IPS-18a (cell line): ENCODE measurements around the gene GNAZ.

ENCODE experiments used
- H3K27ac ChIP-seq: one replicate; pipeline ENCODE4 v1.5.1; 2013; ENCODE audit warnings: low read length
- H3K27me3 ChIP-seq: one replicate; pipeline ENCODE4 v1.6.1; 2013; ENCODE audit warnings: mild to moderate bottlenecking, low read length; ENCODE audit not compliant: control insufficient read depth, insufficient read depth
- H3K36me3 ChIP-seq: one replicate; pipeline ENCODE4 v1.6.1; 2013; ENCODE audit warnings: low read depth, low read length; ENCODE audit not compliant: control insufficient read depth
- H3K4me1 ChIP-seq: one replicate; pipeline ENCODE4 v1.6.1; 2013; ENCODE audit warnings: low read depth, low read length; ENCODE audit not compliant: control insufficient read depth
- H3K4me3 ChIP-seq: one replicate; pipeline ENCODE4 v1.5.1; 2013; ENCODE audit warnings: low read length
- H3K9ac ChIP-seq: one replicate; pipeline ENCODE4 v1.6.1; 2013; ENCODE audit warnings: mild to moderate bottlenecking, low read length, moderate library complexity
- H3K9me3 ChIP-seq: one replicate; pipeline ENCODE4 v1.6.1; 2013; ENCODE audit warnings: low read depth, low read length; ENCODE audit not compliant: control insufficient read depth

GNAZ gene

DNA sequence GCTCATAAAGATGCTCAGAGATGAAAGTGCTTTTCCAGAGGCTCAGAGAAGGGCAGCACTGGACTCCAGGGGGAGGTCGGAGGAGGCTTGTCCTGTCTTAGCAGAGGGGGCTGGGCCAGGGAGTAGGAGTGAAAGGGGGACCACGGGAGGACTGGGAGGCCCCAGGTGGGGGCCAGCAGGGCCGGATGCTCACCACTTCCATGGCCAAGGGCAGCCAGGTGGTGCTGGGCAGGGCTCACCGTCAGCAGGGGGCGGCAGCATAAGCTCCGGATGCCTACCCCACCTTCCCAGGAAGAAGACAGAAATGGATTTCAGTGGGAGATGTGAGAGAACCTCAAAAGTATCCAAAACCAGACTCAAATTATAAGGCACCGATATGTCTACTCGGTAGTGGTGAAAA, 86.0 kb downstream of the GNAZ start:
- peaks cover 7% of the 10 kb centered on the region for H3K4me1 ChIP-seq
- no peaks in the 10 kb centered on the region for H3K27me3 ChIP-seq
- no peaks in the 10 kb centered on the region for H3K9me3 ChIP-seq
- no peak overlapping the region for H3K27ac ChIP-seq
- H3K9ac ChIP-seq = no peak overlapping the region
- no peak overlapping the region for H3K4me3 ChIP-seq
- no peaks in the 10 kb centered on the region for H3K36me3 ChIP-seq

DNA sequence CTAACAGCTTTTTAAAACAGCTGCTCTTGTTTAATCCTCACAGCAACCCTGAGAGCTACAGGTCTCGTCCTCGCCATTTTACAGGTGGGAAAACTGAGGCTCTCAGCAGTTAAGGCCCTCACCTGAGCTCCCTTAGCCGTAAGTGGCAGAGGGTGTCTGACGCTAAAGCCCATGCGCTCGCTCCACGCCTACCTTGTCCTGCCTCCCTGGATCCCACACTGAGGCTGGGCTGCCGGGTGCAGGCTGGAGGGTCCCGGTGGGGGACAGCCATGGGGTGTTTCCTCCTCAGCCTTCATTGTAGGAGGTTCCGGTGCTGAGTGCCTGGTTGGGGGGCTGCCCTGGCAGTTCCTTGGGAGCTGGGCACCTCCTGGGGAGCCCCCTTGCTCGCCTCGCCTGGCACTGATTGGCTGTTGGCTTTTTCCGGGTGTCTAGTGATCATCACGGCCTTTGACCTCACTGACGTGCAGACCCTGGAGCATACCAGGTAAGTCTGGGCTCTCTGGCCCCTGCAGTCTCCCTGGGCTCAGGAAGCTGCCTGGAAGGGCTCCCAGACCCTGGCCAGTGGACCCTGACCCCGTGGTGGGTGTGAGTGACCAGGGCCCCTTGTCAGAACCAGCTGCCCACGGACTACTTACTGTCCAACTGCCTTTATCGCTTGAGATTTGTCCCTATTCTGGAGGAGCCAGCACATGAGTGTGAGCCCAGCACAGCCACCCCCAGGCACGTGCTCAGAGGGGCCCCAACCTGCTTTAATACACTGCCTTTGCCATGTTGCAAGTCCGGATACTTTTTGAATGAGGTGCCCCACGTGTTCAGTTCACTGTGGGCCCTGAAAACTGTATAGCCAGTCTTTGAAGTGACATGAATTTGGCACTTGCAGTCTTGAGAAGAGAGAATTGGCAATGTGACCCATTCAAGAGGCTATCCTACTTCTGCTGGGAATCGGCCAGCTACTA, 87.5 kb downstream of the GNAZ start:
- Histone ChIP-seq H3K4me1 (peaks cover 7% of the 10 kb centered on the region), H3K9ac (no peak overlapping the region), H3K27ac (no peak overlapping the region), H3K9me3 (no peaks in the 10 kb centered on the region), H3K36me3 (no peaks in the 10 kb centered on the region), H3K4me3 (no peak overlapping the region), H3K27me3 (no peaks in the 10 kb centered on the region)

DNA sequence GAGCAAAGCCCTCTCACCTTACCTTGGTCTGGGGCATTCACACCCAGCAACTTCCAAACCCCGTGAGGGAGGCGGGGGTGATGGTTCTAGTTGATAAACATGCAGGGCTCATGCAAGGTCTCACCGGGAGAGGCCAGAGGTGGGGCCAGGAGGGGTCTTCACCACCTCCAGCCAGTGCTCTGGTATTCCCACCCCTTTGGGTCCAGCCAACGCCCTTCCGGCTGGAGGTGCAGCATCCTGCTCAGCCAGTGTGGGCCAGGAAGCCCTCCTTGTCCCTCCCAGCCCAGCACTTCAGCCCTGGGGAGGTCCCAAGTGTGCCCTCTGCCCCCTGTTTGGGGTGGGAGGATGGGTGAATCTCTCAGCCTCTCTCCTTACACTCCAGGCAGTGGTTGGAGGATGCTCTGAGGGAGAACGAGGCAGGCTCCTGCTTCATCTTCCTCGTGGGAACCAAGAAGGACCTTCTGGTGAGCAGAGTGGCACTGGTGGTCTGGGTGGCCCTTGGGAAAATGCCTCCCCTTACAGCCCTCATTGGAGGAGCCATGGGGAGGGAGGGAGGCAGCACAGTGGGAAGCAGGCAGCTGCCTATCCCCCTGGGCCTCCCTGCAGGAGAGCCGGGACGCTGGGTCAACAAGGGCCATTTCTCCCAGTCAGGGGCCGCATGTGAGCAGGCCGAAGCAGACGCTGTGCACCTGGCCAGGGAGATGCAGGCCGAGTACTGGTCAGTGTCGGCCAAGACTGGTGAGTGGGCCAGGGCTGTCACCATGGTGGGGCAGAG, 88.4 kb downstream of the GNAZ start:
- Histone ChIP-seq H3K9ac (no peak overlapping the region), H3K36me3 (no peaks in the 10 kb centered on the region), H3K4me3 (no peak overlapping the region), H3K9me3 (no peaks in the 10 kb centered on the region), H3K4me1 (peaks cover 7% of the 10 kb centered on the region), H3K27me3 (no peaks in the 10 kb centered on the region), H3K27ac (no peak overlapping the region)

DNA sequence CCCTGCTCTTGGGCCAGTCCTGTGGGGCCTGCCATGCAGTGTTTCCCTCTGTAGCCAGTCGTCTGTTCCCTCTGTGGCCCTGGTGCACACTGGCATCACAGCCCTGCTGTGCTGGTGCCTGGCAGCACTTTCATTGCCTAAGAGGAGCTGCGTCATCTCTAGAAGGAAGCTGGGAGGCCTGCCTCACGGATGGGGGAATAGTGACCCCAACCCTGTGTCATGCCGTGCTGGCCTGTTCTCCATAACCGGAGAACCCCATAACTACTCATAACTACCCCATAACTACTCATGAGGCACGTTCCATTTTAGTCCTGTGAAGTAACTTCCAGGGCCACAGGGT, 88.9 kb downstream of the GNAZ start:
- no peak overlapping the region for H3K9ac ChIP-seq
- H3K9me3 ChIP-seq = no peaks in the 10 kb centered on the region
- H3K4me1 ChIP-seq = peaks cover 5% of the 10 kb centered on the region
- H3K36me3 ChIP-seq = no peaks in the 10 kb centered on the region
- no peak overlapping the region for H3K4me3 ChIP-seq
- H3K27ac ChIP-seq = no peak overlapping the region
- H3K27me3 ChIP-seq = no peaks in the 10 kb centered on the region

DNA sequence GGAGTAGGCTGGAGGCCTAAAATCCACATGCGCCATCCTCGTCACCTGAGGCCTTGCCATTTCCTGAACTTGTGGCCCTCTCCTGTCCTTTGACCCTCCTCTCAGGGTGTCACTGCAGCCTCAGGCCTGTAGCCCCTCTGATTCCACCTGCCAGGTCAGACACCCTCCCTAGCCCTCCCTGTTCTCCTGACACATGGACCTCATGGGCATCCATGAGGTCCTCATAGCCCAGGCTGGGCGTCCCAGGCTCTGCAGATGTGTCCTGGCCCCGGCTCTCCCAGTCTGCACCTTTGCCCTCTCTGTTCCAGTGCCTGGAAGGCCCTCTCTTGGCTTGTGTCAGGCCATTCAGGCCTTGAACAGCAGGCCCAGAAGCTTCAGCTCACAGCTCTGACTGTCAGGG, 90.7 kb downstream of the GNAZ start:
- Histone ChIP-seq H3K4me1 (peaks cover 3% of the 10 kb centered on the region), H3K9ac (no peak overlapping the region), H3K4me3 (no peak overlapping the region), H3K9me3 (no peaks in the 10 kb centered on the region), H3K27ac (no peak overlapping the region), H3K27me3 (no peaks in the 10 kb centered on the region), H3K36me3 (no peaks in the 10 kb centered on the region)

DNA sequence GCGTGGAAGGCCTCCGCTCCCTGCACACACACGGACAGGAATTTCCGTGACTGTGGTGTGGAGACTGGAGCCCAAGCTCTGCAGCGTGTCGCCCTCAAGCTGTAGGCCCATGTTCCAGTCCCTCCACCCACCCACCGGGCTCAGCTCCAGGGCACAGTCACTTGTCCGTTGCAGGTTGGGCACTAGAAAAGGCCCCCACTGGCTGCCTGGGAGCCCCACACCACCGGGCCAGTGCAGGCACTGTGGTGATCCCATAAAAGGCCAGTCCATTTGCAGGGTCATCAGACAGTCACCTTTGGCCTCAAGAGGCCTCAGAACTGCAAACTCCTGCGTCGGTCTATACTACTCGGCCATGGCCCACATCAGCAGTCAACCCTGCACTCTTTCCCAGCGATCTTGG, 91.3 kb downstream of the GNAZ start:
- H3K27ac ChIP-seq = no peak overlapping the region

DNA sequence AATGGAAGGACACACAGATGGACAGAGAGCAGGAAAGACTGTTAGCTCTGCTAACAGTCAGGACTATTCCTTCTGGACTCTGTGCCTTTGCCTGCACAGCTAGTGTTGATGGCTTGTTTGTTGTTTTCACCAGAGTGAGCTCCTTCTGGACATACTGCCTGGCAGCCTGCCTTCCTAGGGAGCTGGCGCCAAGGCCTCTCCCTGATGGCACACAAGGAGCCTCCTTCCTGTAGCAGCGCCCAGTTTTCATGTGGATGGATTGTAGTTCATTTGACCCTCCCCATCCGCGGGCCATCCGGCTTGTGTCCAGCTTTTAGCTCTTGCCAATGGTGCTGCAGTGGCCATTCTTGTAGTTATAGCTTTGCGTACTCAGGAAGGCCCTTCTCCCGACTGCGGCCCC, 93.3 kb downstream of the GNAZ start:
- no peak overlapping the region for H3K27ac ChIP-seq
- no peaks in the 10 kb centered on the region for H3K36me3 ChIP-seq
- H3K4me1 ChIP-seq = peaks cover 11% of the 10 kb centered on the region
- no peaks in the 10 kb centered on the region for H3K27me3 ChIP-seq
- no peak overlapping the region for H3K4me3 ChIP-seq
- no peak overlapping the region for H3K9ac ChIP-seq
- H3K9me3 ChIP-seq = no peaks in the 10 kb centered on the region

More for the DNA sequence above, 91.3 kb downstream of the GNAZ start:
- no peaks in the 10 kb centered on the region for H3K36me3 ChIP-seq
- H3K9me3 ChIP-seq = no peaks in the 10 kb centered on the region
- no peaks in the 10 kb centered on the region for H3K27me3 ChIP-seq
- no peak overlapping the region for H3K4me3 ChIP-seq
- H3K4me1 ChIP-seq = peaks cover 3% of the 10 kb centered on the region
- no peak overlapping the region for H3K9ac ChIP-seq

DNA sequence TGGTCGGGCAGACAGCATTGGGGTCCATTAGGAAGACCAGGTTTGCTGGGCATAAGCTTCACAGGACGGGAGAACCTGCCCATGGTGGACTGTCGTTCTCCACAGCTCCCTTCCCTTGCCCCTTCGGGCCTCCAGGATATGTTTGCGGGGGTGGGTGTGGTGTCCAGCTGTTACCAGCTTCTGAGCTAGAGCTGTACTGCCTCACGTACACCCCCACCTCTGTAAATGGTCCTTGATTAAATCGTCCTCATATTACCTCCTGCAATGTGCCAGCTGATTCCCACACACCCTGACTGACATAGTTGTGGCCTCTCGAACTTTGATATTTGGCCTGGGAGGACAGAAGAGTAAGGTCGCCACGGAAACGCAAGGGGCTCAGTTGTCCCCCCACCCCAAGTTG, 93.8 kb downstream of the GNAZ start:
- H3K9me3 ChIP-seq = no peaks in the 10 kb centered on the region
- H3K4me3 ChIP-seq = no peak overlapping the region
- no peaks in the 10 kb centered on the region for H3K36me3 ChIP-seq
- H3K4me1 ChIP-seq = peaks cover 11% of the 10 kb centered on the region
- H3K9ac ChIP-seq = no peak overlapping the region
- no peaks in the 10 kb centered on the region for H3K27me3 ChIP-seq
- no peak overlapping the region for H3K27ac ChIP-seq

DNA sequence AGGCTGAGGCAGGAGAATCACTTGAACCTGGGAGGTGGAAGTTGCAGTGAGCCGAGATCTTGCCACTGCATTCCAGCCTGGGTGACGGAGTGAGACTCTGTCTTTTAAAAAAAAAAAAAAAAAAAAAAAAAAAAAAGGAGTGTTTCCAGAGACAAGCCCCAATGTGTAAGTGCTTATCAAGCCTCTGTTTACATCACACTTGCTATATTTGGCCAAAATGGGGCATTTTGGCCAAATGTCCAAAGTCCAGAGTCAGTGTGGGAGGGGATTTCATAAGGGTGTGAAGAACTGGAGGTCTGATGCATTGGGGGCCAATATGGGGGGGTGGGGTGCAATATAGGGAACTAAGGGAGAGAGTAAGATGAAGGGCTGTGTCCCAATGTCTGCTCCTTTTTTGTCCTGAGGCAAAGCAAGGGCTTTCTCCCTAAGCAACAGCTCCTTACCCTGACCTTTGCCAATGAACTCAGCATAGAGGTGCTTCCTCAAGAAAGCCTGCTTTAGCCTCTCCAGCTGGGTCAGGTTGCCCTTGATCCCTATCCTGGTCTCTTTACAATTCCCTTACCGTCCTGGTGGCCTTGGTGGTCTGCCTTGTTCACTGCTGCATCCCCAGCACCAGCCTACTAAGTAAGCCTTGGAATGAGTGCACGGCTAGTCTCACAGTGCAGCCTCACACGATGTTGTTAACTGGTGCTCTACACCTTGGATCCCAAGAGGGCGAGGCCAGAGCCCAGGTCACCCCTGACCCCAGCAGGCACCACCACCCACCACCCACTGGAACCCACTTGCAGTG, 95.9 kb downstream of the GNAZ start:
- Histone ChIP-seq H3K27me3 (no peaks in the 10 kb centered on the region), H3K36me3 (no peaks in the 10 kb centered on the region), H3K4me1 (peaks cover 11% of the 10 kb centered on the region), H3K4me3 (no peak overlapping the region), H3K9ac (no peak overlapping the region), H3K9me3 (no peaks in the 10 kb centered on the region), H3K27ac (no peak overlapping the region)

DNA sequence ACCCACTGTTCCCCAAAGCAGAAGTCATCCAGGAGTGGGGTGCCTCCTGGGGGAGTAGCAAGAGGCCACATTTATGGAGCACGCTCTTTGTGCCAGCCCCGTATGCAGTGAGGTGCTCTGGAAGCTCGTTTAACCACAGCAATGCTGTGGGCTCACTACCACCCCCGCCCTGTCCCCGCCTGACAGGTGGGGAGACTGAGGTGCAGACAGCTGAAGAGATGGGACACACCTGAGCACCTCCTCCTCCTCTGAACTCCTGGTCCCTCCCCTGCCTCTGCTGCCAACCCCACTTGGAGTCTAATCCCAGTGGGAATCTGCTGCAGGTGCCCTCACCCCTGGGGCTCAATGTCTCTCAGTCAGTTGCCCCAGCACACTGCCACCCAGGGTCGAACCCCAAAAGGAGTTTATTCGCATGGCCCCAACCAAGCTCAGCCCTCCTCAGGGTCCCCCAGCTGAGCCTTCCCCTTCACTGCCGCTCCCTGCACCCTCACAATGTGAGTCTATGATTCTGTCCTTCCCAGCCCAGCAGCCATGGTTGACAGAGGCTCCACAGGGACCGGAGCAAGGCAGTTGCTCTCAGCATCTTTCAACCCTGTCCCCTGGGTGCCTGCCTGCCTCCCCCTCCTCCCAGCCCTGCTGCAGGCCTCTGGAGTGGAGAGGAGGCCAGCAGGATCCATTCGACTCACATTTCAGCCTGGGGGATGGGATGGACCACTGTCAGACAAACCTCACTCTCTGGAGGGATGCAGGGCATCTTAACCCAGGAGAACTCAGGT, 96.7 kb downstream of the GNAZ start:
- Histone ChIP-seq H3K9me3 (no peaks in the 10 kb centered on the region), H3K27ac (no peak overlapping the region), H3K36me3 (no peaks in the 10 kb centered on the region), H3K4me3 (no peak overlapping the region), H3K9ac (no peak overlapping the region), H3K4me1 (peaks cover 11% of the 10 kb centered on the region), H3K27me3 (no peaks in the 10 kb centered on the region)
